B cell (primary cell): Measurements from ENCODE around the gene ATXN2. TPM values are rescaled to one million over a fixed set of nuclear protein-coding genes. Genes with fewer than 3 reads are reported as not detected.

Experiments
- ATAC-seq: fragments of 200-7000 bp; cut with Tn5 transposase; one replicate; pipeline ENCODE4 v1.10.0; 2021; ENCODE audit warnings: low read depth, mild to moderate bottlenecking, moderate number of reproducible peaks, moderate library complexity
- CTCF ChIA-PET: fragments of 350-600 bp; sonication (Branson Sonifier 250); formaldehyde crosslinking; loops from one replicate; lab custom pipeline; 2021; ENCODE audit warnings: antibody characterized with exemption, inconsistent platforms; lab: Charles Lee
- POLR2A ChIA-PET: fragments of 350-600 bp; sonication (Branson Sonifier 250); formaldehyde crosslinking; loops from one replicate; lab custom pipeline; 2021; ENCODE audit warnings: antibody characterized with exemption; lab: Charles Lee
- DNase-seq: peaks from one replicate; pipeline ENCODE4 v3.0.0; 2013
- H2AFZ ChIP-seq: 2 replicates; pipeline ENCODE4 v1.6.1; 2012; ENCODE audit warnings: mild to moderate bottlenecking, low read depth, low read length; ENCODE audit not compliant: insufficient read depth, poor library complexity, severe bottlenecking
- H3K27ac ChIP-seq, 2 donors: 1 replicate in 1 of 2; 2 replicates in 1 of 2; pipeline ENCODE4 v1.5.1; 2012 to 2013; ENCODE audit warnings: low read length in 2 of 2, mild to moderate bottlenecking in 2 of 2, moderate library complexity in 1 of 2
- H3K27me3 ChIP-seq, 4 experiments: fragments of 200-600 bp in 1 of 4; sonication (generic) in 1 of 4; replicated peaks in 1 of 4; 1 replicate in 2 of 4; 2 replicates in 2 of 4; pipeline versions ENCODE4 v1.6.1 to v1.7.0; 2013 to 2016; ENCODE audit warnings: low read length in 3 of 4, mild to moderate bottlenecking in 2 of 4, mixed read lengths in 1 of 4, moderate library complexity in 1 of 4; ENCODE audit not compliant: insufficient read depth in 4 of 4, control insufficient read depth in 3 of 4; ENCODE audit errors: control extremely low read depth in 1 of 4
- H3K36me3 ChIP-seq, 2 experiments: replicated peaks in 1 of 2; 1 replicate in 1 of 2; 2 replicates in 1 of 2; pipeline versions ENCODE4 v1.6.1 to v1.7.1; 2013; ENCODE audit warnings: low read length in 1 of 2; ENCODE audit not compliant: insufficient read depth in 2 of 2, control insufficient read depth in 1 of 2; ENCODE audit errors: control extremely low read depth in 1 of 2, extremely low read depth in 1 of 2
- H3K4me1 ChIP-seq, 2 donors: fragments of 200-600 bp in 1 of 2; sonication (generic) in 1 of 2; 1 replicate in 1 of 2; 2 replicates in 1 of 2; pipeline versions ENCODE4 v1.5.1 to v1.6.1; 2013 to 2017; ENCODE audit warnings: low read length in 2 of 2; ENCODE audit not compliant: control insufficient read depth in 2 of 2, insufficient read depth in 2 of 2
- H3K4me2 ChIP-seq: replicated peaks from 2 replicates; pipeline ENCODE3; 2012; ENCODE audit warnings: mild to moderate bottlenecking, low read depth, low read length; ENCODE audit not compliant: poor library complexity, severe bottlenecking
- H3K4me3 ChIP-seq, 5 experiments: fragments of 200-600 bp in 1 of 5; sonication (generic) in 1 of 5; 1 replicate in 3 of 5; 2 replicates in 2 of 5; pipeline versions ENCODE4 v1.5.1 to v1.7.0; 2011 to 2016; ENCODE audit warnings: low read length in 4 of 5, mild to moderate bottlenecking in 4 of 5, low read depth in 2 of 5, control low read depth in 1 of 5, moderate library complexity in 1 of 5; ENCODE audit not compliant: insufficient read depth in 1 of 5; ENCODE audit errors: control extremely low read depth in 1 of 5, extremely low read depth in 1 of 5
- H3K79me2 ChIP-seq: fragments of 200-600 bp; sonication (generic); one replicate; pipeline ENCODE4 v1.6.0; 2016; ENCODE audit warnings: low read length; ENCODE audit not compliant: control insufficient read depth, insufficient read depth
- H3K9ac ChIP-seq: fragments of 200-600 bp; sonication (generic); 2 replicates; pipeline ENCODE4 v1.6.1; 2017; ENCODE audit warnings: mild to moderate bottlenecking, low read length, moderate library complexity
- H3K9me3 ChIP-seq, 3 donors: one replicate each; pipeline versions ENCODE4 v1.6.1 to v1.7.1; 2013; ENCODE audit warnings: low read length in 2 of 3; ENCODE audit not compliant: control insufficient read depth in 2 of 3, insufficient read depth in 1 of 3; ENCODE audit errors: control extremely low read depth in 1 of 3
- H4K20me1 ChIP-seq: 2 replicates; pipeline ENCODE4 v1.6.0; 2012; ENCODE audit warnings: mild to moderate bottlenecking, low read length; ENCODE audit not compliant: insufficient read depth, control insufficient read depth, poor library complexity, severe bottlenecking
- H3K27ac Mint-ChIP-seq: one replicate; pipeline ENCODE4 v1.8.0; 2021; ENCODE audit warnings: mixed read lengths
- H3K27me3 Mint-ChIP-seq: one replicate; pipeline ENCODE4 v1.8.0; 2021; ENCODE audit warnings: mixed read lengths
- H3K4me1 Mint-ChIP-seq: one replicate; pipeline ENCODE4 v1.8.0; 2021; ENCODE audit warnings: mixed read lengths
- H3K4me3 Mint-ChIP-seq: one replicate; pipeline ENCODE4 v1.8.0; 2021; ENCODE audit warnings: mixed read lengths
- H3K9me3 Mint-ChIP-seq: one replicate; pipeline ENCODE4 v1.8.0; 2022; ENCODE audit warnings: mixed read lengths; ENCODE audit not compliant: insufficient read depth
- EZH2 ChIP-seq: IDR thresholded peaks from 2 replicates; pipeline ENCODE4 v1.6.1; 2012; ENCODE audit warnings: borderline replicate concordance, low read depth, mild to moderate bottlenecking, moderate library complexity, low read length; ENCODE audit not compliant: insufficient read depth, poor library complexity, severe bottlenecking
- WGBS: methylation state at CpG from one replicate; pipeline ENCODE4 v1.1.5; 2013; ENCODE audit warnings: missing lambda C conversion rate; ENCODE audit not compliant: insufficient coverage; 5-methylcytosine and 5-hydroxymethylcytosine counted together
- intact Hi-C: fragments of 100-400 bp; cut with micrococcal nuclease; formaldehyde crosslinking; loops from one replicate; pipeline ENCODE4 v1.10.0; 2022
- polyA plus RNA-seq: library from polyadenylated mRNA; depleted of rRNA; stranded (reverse); fragments of >200 nt; gene quantifications from 2 replicates; pipeline ENCODE4 v1.2.3, GENCODE V29; 2012
- total RNA-seq, 2 donors: library from RNA; stranded (reverse); fragments of 120-200 nt in 1 of 2; gene quantifications; 1 replicate in 1 of 2; 2 replicates in 1 of 2; pipeline versions ENCODE4 v1.2.3 to v1.2.4, GENCODE V29; 2013 to 2022
- TF ChIP-seq, protein P1 (sequence below): fragments of 200-600 bp; IDR thresholded peaks from one replicate; pipeline ENCODE4 v1.8.0; 2022; ENCODE audit warnings: antibody characterized with exemption, mild to moderate bottlenecking

The ATXN2 gene
- total and polyA plus RNA-seq, 2 donors (not counting 1 experiment from before 2014, with no cell fraction given) = 28.2 to 83.8 TPM

GRCh38 chr12:111580737-111581136, 18.4 kb downstream of the ATXN2 start:
- TF ChIP-seq, protein P1, sequence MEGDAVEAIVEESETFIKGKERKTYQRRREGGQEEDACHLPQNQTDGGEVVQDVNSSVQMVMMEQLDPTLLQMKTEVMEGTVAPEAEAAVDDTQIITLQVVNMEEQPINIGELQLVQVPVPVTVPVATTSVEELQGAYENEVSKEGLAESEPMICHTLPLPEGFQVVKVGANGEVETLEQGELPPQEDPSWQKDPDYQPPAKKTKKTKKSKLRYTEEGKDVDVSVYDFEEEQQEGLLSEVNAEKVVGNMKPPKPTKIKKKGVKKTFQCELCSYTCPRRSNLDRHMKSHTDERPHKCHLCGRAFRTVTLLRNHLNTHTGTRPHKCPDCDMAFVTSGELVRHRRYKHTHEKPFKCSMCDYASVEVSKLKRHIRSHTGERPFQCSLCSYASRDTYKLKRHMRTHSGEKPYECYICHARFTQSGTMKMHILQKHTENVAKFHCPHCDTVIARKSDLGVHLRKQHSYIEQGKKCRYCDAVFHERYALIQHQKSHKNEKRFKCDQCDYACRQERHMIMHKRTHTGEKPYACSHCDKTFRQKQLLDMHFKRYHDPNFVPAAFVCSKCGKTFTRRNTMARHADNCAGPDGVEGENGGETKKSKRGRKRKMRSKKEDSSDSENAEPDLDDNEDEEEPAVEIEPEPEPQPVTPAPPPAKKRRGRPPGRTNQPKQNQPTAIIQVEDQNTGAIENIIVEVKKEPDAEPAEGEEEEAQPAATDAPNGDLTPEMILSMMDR = no peak
- no peak for TF ChIP-seq EZH2
- H3K36me3 ChIP-seq = peaks cover 0 to 2% of the 10 kb centered on the region in 2 experiments
- no peaks in the 10 kb centered on the region for H3K27me3 ChIP-seq
- no peaks in the 10 kb centered on the region for H3K4me1 ChIP-seq
- no peak overlapping the region for H3K4me2 ChIP-seq
- H3K9me3 ChIP-seq = no peaks in the 10 kb centered on the region
- H3K27ac ChIP-seq = no peak overlapping the region
- ChIA-PET CTCF (no interaction called here), POLR2A (no interaction called here)
- H3K4me1 Mint-ChIP-seq = peaks cover 22% of the 10 kb centered on the region
- no peaks in the 10 kb centered on the region for H3K27me3 Mint-ChIP-seq
- intact Hi-C loops = no loop called here
- WGBS = 100% methylated on average over 2 of the region's 7 CpGs
- H3K79me2 ChIP-seq = peaks cover 93% of the 10 kb centered on the region
- H4K20me1 ChIP-seq = peaks cover 56% of the 10 kb centered on the region
- no peaks in the 10 kb centered on the region for H3K9me3 Mint-ChIP-seq
- ATAC-seq (no peak), DNase-seq (no peak)
- H3K9ac ChIP-seq = no peak overlapping the region
- H3K4me3 ChIP-seq = no peak overlapping the region
- H3K4me3 Mint-ChIP-seq = no peak overlapping the region
- no peak overlapping the region for H3K27ac Mint-ChIP-seq
- H2AFZ ChIP-seq = no peak overlapping the region

GRCh38 chr12:111580119-111580425, 19.0 kb downstream of the ATXN2 start:
- H3K27ac ChIP-seq = no peak overlapping the region
- ATAC-seq = no peak
- H3K27ac Mint-ChIP-seq = no peak overlapping the region
- no peaks in the 10 kb centered on the region for H3K9me3 ChIP-seq
- H2AFZ ChIP-seq = no peak overlapping the region
- no CpG with 5 or more reads among the region's 3 CpGs for WGBS
- intact Hi-C loops = no loop called here
- peaks cover 51% of the 10 kb centered on the region for H4K20me1 ChIP-seq
- H3K4me1 ChIP-seq = no peaks in the 10 kb centered on the region
- POLR2A ChIA-PET = no interaction called here
- H3K36me3 ChIP-seq = peaks cover 0 to 2% of the 10 kb centered on the region in 2 experiments
- no peak for TF ChIP-seq EZH2
- TF ChIP-seq, protein P1 = no peak
- no peak overlapping the region for H3K4me3 Mint-ChIP-seq
- H3K27me3 ChIP-seq = no peaks in the 10 kb centered on the region
- peaks cover 22% of the 10 kb centered on the region for H3K4me1 Mint-ChIP-seq
- H3K9ac ChIP-seq = no peak overlapping the region
- no peak overlapping the region for H3K4me3 ChIP-seq
- no peaks in the 10 kb centered on the region for H3K9me3 Mint-ChIP-seq
- DNase-seq = no peak
- H3K27me3 Mint-ChIP-seq = no peaks in the 10 kb centered on the region
- H3K4me2 ChIP-seq = no peak overlapping the region
- CTCF ChIA-PET = no interaction called here
- H3K79me2 ChIP-seq = peaks cover 93% of the 10 kb centered on the region
